HG03439 (cell line): Measurements from ENCODE around the gene RBMS1.
"Not testable (repeated sequence)": the region's sequence is repeated elsewhere in the genome, so short reads cannot be mapped to it uniquely, and the experiment has no call there.

Experiments used
- ATAC-seq: cut with Tn5 transposase; IDR thresholded peaks from one replicate; pipeline ENCODE4 v1.9.1; 2021; ENCODE audit warnings: mild to moderate bottlenecking, moderate library complexity; ENCODE audit not compliant: unreplicated experiment

RBMS1 gene

DNA sequence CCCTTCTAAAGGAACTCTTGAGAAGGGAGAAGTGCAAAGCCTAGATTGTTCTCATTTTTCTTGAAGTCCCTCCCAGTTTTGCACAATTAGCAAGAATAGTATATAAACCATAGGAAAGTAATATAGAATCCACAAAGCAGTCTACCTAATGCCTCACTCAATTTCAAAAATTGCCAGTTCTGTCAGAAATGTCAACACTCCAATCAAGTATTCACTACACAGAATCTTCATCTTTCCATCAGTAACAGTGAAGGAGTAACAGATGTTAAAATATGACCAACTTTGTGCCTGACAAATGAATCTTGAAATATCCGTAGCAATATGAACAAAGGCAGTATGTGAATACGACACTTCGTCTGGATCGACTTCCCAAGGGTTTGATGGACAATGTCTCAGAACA is 56.3 kb downstream of the RBMS1 start:
- no peak for ATAC-seq

DNA sequence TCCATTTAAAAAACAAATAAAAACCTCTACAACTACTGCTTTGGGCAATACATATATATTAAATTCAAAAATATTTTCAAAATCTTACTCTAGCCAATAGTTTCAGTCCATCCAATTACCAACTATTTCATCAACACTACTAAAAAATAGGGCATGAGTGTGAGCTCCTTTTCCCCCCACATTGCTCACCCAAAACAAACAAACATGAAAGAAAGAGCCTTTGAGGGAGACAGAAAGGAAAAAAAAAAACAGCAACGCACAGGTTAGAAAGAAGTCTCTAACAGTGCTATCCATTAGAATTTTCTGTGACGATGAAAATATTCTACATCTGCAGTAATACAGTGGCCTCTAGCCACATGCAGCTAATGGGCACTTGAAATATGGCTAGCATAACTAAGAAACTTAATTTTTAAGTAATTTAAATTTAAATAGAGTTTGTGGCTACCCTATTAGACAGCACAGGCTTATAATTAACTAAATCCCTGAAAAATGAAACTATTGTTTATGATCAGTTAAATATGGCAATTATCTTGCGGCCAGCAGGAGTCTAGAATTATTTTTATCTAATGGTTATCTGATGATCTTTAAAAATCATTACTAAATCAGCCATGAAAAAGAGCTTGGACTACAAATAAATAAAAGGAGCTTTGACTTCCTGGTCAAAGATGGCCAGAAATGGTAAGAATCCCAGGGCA is 59.2 kb downstream of the RBMS1 start:
- ATAC-seq: no peak

DNA sequence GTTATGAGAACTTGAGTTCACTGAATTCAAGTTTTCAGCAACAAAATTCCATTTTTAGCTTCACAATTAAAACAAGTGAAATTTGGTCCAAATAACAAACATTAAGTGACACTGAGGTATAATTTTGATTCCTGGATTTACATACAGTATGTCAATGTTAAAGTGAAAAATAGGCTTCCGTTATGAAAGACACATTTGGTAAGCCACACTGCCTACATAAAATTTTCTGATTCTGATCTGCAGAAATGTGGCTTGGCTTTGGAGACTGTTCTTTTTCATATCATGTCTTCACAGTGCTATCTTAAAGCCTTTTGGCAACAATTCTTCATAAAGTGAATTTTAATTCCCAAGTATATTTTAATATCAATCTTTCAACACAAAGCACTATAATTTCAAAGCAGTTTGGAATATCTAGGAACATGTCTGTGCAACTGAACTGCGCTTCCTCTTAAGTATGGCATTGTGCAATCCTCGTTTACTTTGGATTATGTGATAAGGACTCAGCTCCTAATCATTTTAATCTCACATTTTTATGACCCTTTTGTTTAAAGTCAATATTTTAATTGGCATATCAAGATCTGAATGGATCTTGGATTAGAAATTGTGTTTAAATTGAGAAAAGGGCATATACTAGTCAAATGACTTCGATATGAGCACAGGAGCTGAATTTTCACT is 60.0 kb downstream of the RBMS1 start:
- ATAC-seq: no peak

DNA sequence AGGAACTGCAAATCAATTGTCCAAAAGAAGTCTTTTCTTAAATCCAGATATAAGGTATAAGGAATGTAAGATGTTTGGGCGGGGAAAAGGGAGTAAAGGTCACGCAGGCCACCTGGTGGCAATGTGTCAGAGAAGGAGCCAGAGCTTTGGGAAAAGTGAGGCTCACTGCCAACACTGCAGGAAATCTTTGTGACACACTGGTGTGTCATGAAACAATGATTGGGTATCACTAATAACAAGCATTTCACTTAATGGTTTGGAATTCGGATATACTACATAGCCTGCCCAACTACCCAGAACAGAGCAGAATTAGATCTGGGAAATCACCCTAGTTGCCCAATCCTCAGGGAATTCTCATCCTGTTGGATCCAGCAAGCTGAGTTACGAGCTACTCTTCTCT is 61.0 kb downstream of the RBMS1 start:
- no peak for ATAC-seq

DNA sequence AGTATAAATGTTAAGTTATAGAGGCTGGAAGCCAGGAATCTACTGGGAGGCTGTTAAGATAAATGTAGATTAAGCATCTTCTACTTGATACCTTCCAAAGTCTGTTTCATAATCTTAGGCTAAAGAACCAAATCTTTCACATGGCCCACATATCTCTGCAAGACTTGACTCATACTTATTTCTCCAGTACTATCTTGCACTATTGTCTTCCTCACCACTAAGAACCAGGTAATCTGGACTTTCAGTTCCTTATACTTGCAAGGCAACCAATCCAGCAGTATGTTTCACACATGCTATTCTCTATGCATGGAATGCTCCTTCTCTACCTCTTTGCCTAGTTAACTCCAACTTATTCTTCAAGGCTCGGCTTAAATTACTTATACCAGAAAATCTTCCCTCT is 62.2 kb downstream of the RBMS1 start:
- ATAC-seq: no peak

DNA sequence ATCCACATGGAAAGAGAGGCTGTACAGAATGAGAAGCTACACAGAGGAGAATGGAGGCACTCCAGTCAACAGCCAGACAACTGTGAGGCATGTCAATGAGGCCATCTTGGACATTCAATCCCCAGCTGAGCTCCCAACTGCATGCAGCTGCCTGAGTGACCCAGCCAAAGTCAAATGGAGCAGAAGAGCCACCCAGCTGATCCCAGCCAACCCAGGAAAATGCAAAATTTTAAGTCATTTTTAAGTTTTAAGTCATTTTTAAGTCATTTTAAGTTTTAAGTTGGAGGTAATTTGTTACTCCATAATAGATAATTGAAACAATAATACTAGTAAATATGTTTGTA is 63.6 kb downstream of the RBMS1 start:
- no peak for ATAC-seq

DNA sequence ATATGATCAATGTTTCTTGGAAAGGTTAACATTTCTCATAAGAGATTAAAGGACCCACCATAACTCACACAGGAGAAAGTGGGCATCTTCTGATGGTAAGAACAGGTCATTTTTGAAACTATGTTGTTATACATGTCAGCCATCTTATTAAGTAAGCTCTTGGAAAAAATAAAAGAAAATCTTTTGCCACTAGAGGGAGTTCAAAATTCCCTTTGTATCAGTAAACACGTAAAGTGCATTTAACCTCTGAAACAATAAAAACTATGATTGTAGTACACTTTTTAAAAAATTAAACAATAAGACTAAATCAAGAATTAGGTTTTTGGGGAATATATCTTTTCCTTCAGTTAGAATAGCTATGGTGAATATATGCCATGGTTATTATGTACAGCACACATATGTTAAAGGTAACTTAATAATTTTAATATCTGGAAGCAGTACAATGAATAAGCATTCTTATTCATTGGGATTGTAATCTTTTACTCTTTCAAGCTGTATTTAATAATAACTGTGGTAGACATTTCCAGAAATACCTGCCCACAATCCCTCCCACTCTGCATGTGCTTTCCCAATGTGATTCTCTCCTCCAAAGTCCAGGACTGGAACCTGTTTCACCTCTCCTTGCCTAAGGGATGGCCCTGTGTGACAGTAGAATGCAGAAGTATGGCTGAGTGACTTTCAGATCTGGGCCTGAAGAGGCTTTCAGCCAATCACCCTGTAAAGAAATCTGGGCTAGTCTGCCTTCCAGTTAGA is 64.2 kb downstream of the RBMS1 start:
- no peak for ATAC-seq

DNA sequence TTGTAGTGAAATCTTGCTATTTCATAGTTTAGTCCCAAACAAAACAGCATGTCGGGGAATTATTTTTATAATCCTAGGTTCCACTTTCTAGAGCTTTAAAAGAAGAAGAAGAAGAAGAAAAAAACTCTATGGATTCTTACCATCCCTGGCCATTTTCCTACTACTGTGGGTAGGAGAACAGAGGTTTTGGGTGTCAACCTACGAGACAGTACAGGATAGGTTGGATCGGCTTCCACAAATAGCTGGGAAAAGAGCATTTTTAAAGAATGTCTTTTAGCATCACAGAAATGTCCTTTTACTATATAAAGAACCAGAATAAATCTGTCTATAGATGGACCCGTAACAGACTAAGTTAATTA is 65.2 kb downstream of the RBMS1 start:
- no peak for ATAC-seq

DNA sequence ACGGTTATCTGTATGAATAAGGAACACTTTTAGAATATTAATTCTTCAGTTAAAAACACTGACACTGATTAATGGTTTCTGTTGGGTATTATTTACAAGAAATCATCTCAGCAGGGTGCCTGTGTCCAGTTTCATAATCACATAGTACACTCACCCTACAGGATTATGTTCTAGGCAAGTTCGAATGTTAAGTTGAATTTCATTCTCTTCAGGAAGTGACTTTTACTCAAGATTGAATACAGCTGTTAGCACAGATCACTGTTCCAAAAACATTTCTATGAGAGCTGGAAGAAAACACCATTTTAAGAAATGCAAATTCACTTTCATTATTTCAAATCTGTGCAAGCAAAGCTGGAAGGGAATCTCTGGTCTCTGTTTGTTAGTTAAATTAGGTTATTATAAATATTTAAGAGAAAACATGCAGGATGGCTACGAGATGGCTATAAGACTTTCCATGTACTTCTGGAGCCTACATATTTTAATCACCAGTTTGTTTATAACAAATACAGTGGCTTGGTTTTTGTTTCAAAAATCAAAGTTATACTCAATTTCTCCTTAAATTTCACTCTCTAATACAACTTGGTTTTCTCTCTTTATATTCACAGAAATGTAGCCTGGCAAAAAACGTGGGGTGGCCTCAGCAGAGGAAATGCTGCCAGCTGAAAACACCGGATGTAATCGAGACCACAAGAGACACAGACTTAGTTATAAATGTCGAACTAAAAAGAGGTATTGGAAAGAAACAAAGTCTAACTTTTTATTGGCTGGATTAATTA is 65.8 kb downstream of the RBMS1 start:
- peak; percentile 57 for ATAC-seq

DNA sequence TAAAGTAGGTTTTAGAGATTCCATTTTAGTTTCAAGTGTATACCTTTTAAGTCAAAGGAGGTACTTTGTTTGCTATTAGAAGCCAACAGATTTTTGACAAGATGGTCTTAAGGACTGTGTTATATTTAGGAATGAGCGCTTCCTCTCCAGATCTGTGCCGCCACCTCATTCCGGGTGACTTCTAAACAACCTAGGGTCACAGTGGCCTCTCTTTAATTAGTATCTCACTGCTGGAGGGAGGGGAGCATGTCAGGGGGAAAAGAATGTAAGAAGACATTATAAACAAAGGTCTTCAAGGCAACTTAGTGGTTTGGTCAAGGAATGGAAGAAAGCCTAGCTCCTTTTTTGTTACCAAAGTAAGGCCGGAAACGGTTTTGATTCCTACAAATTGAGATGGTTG is 67.0 kb downstream of the RBMS1 start:
- no peak for ATAC-seq

DNA sequence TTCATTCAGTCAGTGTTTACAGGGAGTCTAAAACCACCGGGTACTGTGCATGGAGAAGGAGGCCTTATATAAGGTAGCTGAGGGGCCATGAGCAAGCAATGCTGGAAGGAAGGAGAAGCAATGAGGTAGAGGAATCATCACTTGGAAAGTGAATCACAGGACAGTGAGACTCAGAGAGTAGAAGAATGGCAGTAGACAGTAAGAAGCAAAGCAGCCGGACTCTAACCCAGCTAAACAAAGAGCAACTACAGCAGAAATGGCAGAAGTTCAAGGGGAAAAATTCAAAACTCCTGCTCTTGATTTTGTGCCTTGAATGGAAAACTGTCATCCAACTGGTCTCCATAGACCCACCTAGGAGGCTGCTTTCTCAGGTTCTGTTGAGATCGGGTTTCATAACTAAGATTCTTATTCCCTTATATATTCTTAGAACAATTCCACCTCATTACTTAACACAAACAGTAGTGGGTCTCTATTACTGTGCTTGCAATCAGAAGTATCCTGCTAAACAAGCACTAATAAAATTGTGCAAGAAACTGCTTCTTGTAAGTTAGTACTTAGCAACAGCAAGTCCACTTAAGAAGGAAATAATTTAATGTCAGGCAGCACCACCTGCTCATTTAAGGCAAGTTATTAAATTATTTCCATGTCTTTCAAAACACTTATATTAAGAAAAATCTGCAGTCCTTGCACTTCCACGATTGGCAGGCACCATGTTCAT is 68.0 kb downstream of the RBMS1 start:
- no peak for ATAC-seq

DNA sequence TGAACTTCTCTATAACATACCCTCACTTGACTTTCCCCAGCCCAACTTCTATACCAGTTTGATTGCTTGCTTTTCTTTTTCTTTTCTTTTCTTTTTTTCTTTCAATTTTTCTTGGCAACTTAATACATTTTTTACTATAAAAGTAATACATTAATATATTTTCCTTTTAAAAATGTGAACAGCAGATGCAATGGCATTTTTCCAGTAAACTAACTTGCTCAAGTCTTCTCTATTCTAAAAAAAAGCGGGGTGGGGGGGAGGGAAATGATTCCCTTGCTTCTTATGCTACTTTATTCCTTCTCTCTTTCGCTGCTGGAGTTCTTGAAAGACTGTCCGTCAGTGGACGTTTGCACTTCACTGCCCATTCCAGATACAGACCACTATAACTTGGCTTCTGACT is 70.5 kb downstream of the RBMS1 start:
- ATAC-seq: no peak

DNA sequence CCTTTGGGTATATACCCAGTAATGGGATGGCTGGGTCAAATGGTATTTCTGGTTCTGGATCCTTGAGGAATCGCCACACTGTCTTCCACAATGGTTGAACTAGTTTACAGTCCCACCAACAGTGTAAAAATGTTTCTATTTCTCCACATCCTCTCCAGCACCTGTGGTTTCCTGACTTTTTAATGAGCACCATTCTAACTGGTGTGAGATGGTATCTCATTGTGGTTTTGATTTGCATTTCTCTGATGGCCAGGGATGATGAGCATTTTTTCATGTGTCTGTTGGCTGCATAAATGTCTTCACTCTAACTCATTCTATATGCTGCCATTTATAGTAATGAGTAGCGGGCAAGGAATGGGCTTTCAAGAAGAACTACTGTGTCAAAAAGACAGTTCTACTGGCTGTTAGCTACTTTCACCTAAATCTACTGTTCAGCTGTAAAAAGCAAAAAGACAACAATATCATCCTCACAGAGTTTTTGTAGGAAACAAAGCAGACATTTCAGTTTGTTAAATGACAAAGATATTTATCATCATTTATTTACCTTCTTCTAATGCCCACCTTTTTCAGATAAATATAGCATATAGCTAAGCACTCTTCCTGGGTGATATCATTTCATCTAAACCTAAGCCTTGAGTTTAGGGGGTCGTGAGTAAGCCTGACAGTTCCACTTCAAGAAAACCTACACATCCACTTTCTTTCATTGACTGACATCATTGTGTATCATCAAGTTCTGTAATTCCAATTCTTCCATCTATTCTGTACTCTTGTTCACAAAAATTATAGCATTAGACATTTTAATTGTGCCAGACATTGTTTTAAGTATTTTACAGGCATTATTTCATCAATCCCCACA is 71.7 kb downstream of the RBMS1 start:
- not testable (repeated sequence) for ATAC-seq

DNA sequence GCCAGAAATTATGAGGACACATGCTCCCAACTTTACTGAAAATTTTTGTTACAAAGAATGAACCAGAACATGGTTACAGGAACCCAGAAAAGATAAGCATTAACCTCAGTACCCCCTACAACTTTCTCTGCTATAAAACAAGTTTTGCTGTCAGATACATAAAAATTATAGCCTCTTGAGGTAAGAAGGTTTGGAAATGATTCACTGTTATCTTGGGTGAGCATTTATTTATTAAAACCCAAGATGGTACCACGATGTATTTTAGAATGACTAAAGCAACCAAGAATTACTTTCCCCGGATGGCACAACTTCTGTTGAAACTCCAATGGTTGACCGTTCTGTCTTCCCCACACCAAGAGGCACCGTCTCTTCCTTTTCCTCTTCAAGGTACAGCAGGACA is 72.9 kb downstream of the RBMS1 start:
- no peak for ATAC-seq

DNA sequence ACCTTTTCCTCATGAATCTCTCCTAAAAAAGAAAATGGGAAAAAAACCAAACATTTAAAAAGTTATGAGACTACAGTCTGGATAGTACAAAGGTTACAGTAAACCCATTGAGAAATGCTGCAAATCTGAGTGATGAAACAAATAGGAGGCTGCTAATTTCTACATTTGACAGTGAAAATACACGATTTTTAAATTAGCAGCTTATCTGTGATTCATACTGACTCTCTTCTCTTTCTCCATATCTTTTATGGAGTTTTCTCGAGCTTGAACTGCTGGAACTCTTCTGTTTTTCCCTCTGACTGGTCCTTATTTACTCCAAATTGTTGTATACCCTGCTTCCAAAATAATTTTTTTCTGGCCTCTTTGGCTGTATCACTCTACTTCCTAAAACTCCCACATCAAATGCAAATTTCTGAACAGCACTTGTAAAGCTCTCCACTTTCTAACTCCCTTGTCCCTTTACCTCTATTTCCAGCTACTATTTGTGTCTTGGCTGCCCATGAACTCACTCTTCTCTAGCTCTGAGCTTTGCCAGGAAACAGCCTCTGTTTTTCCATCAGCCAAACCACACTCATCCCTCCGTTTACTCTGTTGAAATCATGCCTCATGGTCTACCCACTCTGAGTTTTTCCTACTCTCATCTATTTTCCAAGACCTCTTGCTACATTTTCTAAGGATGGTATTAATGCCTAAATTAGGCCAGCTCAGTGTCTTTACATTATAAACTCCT is 73.7 kb downstream of the RBMS1 start:
- no peak for ATAC-seq

DNA sequence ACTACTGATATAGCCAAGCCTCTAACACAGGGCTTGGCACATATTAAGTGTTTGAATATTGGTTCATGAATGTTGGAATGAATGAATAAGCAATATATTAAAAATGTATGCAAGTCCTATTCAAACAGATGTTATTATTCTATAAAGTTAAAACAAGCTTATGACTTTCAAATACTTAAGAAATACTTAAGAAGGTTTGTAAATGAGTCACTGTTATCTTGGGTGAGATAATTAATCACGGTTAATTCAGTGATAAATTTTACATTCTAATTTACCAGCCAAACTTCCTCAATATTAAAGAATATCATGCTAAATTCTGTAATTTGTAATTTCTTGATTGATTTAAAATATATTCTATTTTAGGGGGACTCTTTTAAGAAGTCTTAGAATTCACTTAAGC is 74.8 kb downstream of the RBMS1 start:
- ATAC-seq: no peak

DNA sequence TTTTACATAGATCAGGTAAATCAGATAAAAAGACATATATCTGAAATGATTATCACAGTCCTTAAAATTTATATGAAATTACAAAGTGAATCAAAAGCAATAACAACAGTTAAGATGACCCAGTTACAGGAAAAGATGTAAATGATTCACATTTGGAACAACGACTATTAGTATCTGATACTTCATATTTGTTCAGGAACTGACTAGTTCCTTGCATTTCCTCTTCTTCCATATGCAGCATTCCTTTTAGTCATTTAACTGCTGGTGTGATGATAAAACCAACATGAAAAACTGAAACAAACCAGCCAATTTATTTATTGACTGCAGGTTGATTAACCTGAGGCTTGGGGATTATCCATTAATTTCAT is 75.2 kb downstream of the RBMS1 start:
- ATAC-seq: no peak

DNA sequence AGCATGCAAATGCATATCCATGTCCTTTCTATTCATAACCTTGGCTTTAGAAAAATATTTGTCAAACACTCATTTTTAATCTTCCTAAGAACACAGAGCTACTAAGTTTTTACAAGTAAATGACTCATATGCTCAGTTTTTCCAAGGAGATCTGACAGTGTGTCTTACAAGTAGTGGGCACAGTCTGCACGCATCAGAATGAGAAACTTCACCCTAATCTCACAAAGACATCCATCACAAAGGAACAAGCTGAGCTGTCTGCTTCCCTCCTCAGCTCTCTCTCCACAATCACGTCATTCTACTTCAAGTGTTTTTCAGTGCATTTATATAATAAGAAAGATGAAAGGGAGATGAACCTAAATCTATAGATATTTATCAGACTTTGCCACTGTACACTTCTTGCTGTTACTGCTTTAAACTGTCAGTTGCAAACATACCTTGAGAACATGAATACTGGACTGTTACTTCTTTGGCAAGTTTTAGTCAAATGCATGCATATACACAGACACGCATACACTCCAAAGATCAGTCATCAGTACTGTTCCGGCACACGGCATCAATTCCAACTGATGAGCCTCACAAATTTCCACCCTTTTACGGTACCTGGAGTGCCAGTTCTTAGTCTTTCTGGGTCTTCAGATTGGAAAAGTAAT is 75.7 kb downstream of the RBMS1 start:
- no peak for ATAC-seq

DNA sequence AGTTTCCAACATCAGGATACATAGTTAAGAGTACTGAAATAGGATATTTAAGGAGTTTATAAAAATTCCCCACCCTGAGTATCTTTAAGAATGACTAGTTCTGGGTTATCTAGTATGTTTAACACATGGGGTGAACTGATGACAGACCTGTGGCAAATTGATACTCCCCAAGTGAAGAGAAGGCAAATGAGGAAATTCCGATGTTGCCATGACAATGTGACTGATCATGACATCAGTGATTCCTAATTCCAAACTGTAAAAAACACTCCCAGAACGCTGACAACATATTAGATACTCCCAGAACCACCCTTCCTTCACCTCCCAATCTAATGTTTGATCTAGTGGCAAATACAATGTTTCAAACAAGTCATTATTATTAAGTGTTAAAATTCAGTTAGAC is 77.6 kb downstream of the RBMS1 start:
- ATAC-seq: no peak
